Measurements from ENCODE around the gene LRRC3C.

GRCh38 chr17:39919087-39919683, 8.3 kb upstream of the LRRC3C start:
- TF ChIP-seq CTCF (IDR thresholded peaks at IDR 0.05) = no peak
- TF ChIP-seq EP300 (IDR thresholded peaks at IDR 0.05) = no peak
